IPS-15b (cell line): ENCODE data around the gene COASY.

Experiments
- H3K27me3 ChIP-seq: one replicate; pipeline ENCODE4 v1.6.1; 2013; ENCODE audit warnings: low read length; ENCODE audit not compliant: control insufficient read depth, insufficient read depth
- H3K36me3 ChIP-seq: one replicate; pipeline ENCODE4 v1.6.1; 2013; ENCODE audit warnings: low read length; ENCODE audit not compliant: control insufficient read depth, insufficient read depth
- H3K4me1 ChIP-seq: one replicate; pipeline ENCODE4 v1.6.1; 2013; ENCODE audit warnings: mild to moderate bottlenecking, low read length; ENCODE audit not compliant: control insufficient read depth, insufficient read depth
- H3K4me3 ChIP-seq: one replicate; pipeline ENCODE4 v1.5.1; 2013; ENCODE audit warnings: low read depth, low read length
- H3K9ac ChIP-seq: one replicate; pipeline ENCODE4 v1.6.1; 2013; ENCODE audit warnings: low read depth, mild to moderate bottlenecking, low read length
- H3K9me3 ChIP-seq: one replicate; pipeline ENCODE4 v1.6.1; 2013; ENCODE audit warnings: mild to moderate bottlenecking, low read length; ENCODE audit not compliant: control insufficient read depth, insufficient read depth

Gene COASY

DNA sequence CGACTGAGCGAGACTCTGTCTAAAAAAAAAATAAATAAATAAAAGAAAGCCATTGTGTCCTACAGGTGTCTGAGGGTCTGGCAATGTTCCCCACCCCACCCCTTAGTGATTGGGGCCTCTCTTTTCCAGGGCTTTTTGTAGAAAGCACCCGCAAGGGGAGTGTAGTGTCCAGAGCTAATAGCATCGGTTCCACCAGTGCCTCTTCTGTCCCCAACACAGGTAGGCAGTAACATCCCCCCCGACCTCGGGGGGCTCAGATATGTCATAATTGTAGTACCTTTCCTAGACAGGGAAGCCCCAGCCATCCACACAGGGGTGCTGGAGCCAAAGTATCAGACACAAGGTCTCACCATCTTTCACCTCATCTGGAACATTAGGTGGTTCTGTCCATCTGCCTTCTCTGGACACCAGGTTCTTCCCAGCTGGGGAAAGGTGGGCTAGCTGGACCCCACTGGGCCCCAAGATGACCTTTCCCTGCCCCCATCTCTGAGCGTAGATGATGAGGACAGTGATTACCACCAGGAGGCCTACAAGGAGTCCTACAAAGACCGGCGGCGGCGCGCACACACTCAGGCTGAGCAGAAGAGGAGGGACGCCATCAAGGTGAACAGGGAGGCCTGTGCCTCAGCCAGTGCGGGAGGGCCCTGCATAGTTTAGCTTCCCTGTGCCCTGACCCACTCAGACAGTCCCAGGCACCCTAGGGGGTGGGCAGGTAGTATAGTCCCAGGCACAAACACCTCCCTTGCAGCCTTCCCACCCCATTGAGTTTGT, 6.6 kb downstream of the COASY start:
- no peaks in the 10 kb centered on the region for H3K27me3 ChIP-seq
- no peak overlapping the region for H3K4me3 ChIP-seq
- peaks cover 57% of the 10 kb centered on the region for H3K36me3 ChIP-seq
- no peaks in the 10 kb centered on the region for H3K9me3 ChIP-seq
- H3K4me1 ChIP-seq, result peaks cover 4% of the 10 kb centered on the region
- no peak overlapping the region for H3K9ac ChIP-seq

GRCh38 chr17:42571435-42572225, 9.7 kb downstream of the COASY start:
- no peaks in the 10 kb centered on the region for H3K4me1 ChIP-seq
- no peak overlapping the region for H3K9ac ChIP-seq
- H3K4me3 ChIP-seq, result no peak overlapping the region
- H3K9me3 ChIP-seq, result no peaks in the 10 kb centered on the region
- no peaks in the 10 kb centered on the region for H3K27me3 ChIP-seq
- peaks cover 51% of the 10 kb centered on the region for H3K36me3 ChIP-seq

DNA sequence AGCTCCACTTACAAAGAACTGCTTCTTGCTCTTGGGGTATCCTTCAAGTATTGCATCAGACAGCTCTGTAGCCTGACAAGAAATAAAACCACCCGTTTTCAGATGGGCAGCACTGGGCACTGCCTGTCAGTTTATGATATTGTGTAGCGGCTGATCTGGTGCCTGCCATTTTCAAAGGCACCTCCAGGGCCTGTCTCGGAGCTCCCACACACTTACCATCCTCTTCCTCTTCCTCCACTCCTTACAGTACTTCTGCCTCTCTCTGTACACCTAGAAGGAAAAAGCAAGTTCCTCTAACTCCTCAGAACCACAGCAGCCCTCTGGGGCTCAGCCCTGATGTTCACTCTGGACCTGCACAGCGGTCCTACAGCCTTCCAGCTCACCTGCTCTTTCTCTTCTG, 11.1 kb downstream of the COASY start:
- no peak overlapping the region for H3K4me3 ChIP-seq
- no peaks in the 10 kb centered on the region for H3K27me3 ChIP-seq
- H3K36me3 ChIP-seq, result peaks cover 53% of the 10 kb centered on the region
- no peaks in the 10 kb centered on the region for H3K4me1 ChIP-seq
- no peak overlapping the region for H3K9ac ChIP-seq
- H3K9me3 ChIP-seq, result no peaks in the 10 kb centered on the region

GRCh38 chr17:42574463-42574862, 12.5 kb downstream of the COASY start:
- Histone ChIP-seq H3K9me3 (no peaks in the 10 kb centered on the region), H3K36me3 (peaks cover 42% of the 10 kb centered on the region), H3K27me3 (no peaks in the 10 kb centered on the region), H3K4me1 (peaks cover 2% of the 10 kb centered on the region), H3K4me3 (no peak overlapping the region), H3K9ac (no peak overlapping the region)

GRCh38 chr17:42577140-42577531, 15.2 kb downstream of the COASY start:
- peak overlapping the region; percentile 99 for H3K4me3 ChIP-seq
- H3K36me3 ChIP-seq, result peaks cover 33% of the 10 kb centered on the region
- H3K27me3 ChIP-seq, result no peaks in the 10 kb centered on the region
- H3K4me1 ChIP-seq, result peaks cover 2% of the 10 kb centered on the region
- H3K9ac ChIP-seq, result peak overlapping the region; percentile 93
- no peaks in the 10 kb centered on the region for H3K9me3 ChIP-seq

- Histone ChIP-seq H3K4me3 (peak within 1 kb of the TSS; percentile 99), H3K9ac (peak within 1 kb of the TSS; percentile 98), H3K27me3 (no peaks in the 10 kb centered on the region), H3K36me3 (peaks cover 39% of the 10 kb centered on the region), H3K9me3 (no peaks in the 10 kb centered on the region), H3K4me1 (peaks cover 2% of the 10 kb centered on the region)
Observed at GRCh38 chr17:42577532-42578281, 15.8 kb downstream of the COASY start, which contains the start of gene PSMC3IP. Gene PSMC3IP, minus strand, starts transcription at chr17:42577729. Its CDS starts 43 bp downstream, at chr17:42577686.

GRCh38 chr17:42578282-42578869, 16.4 kb downstream of the COASY start:
- H3K4me1 ChIP-seq, result peaks cover 2% of the 10 kb centered on the region
- H3K36me3 ChIP-seq, result peaks cover 37% of the 10 kb centered on the region
- no peaks in the 10 kb centered on the region for H3K27me3 ChIP-seq
- no peaks in the 10 kb centered on the region for H3K9me3 ChIP-seq
- peak overlapping the region; percentile 98 for H3K9ac ChIP-seq
- H3K4me3 ChIP-seq, result peak overlapping the region; percentile 99

DNA sequence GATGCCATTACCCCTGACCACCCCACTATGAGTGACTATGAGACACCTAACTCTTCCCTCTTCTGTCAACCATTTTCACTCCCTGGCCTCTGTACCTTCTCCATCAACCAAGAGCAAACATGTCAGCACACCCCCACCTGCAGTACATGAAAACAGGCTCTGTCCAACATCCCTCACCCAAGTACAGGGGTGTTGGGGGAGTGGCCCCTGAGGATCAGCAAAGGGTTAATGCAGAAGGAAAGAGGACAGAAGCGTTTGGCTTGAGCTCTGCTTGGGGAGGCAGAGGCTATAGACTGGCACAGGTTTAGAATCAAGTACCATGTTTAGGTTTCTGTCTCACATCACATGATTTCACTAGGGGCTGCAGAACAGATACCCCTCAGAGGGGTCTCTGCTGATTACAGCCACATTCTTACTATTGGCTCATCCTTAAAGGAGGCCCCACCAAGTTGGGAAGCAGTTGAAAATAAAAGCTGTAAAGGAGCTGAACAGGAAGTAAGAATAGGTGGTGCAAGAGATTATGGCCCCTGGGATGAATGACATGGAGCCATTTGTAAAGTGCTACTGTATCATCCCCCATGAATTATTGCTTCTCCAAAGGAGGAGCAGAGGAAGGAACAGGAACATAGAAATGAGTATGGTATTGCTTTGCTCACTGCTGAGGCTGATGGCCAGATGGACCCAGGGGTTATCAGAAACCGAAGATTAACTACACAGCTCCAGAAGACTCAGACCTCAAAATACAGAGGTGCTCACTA, 18.0 kb downstream of the COASY start:
- Histone ChIP-seq H3K4me1 (peaks cover 2% of the 10 kb centered on the region), H3K36me3 (peaks cover 36% of the 10 kb centered on the region), H3K4me3 (no peak overlapping the region), H3K9me3 (no peaks in the 10 kb centered on the region), H3K9ac (no peak overlapping the region), H3K27me3 (no peaks in the 10 kb centered on the region)

GRCh38 chr17:42581744-42582270, 19.9 kb downstream of the COASY start:
- H3K9me3 ChIP-seq, result no peaks in the 10 kb centered on the region
- no peaks in the 10 kb centered on the region for H3K27me3 ChIP-seq
- peaks cover 39% of the 10 kb centered on the region for H3K36me3 ChIP-seq
- no peak overlapping the region for H3K9ac ChIP-seq
- H3K4me1 ChIP-seq, result peaks cover 2% of the 10 kb centered on the region
- no peak overlapping the region for H3K4me3 ChIP-seq

DNA sequence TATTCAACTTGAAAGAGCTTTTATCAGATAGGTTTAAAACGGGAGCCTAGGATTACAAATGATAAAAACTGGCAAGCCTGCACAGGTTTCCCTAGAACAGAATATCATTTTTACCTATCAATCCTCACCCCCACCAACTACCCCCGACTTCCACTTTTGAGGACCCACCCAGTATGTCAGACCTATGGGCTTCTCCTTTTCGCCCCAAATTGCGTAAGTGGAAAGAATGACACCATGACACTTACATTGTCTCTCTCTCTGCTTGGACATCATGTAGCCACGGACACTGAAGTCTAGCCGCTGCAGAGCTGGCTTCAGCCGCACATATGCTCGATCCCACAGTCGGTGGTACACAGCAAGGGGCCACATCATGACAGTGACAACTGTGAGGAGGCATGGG, 22.9 kb downstream of the COASY start:
- H3K36me3 ChIP-seq, result peaks cover 34% of the 10 kb centered on the region
- H3K9ac ChIP-seq, result no peak overlapping the region

More for the DNA sequence above, 22.9 kb downstream of the COASY start:
- no peaks in the 10 kb centered on the region for H3K27me3 ChIP-seq
- no peaks in the 10 kb centered on the region for H3K4me1 ChIP-seq
- no peaks in the 10 kb centered on the region for H3K9me3 ChIP-seq
- no peak overlapping the region for H3K4me3 ChIP-seq
